Right kidney (tissue), 1 donor: ENCODE data around the gene KCNN1.

Experiments
- DNase-seq: peaks from one replicate; pipeline ENCODE4 v3.0.0-alpha.2; 2016

KCNN1 gene

GRCh38 chr19:17947815-17948513, 18.9 kb upstream of the KCNN1 start:
- DNase-seq = peak; percentile 84

GRCh38 chr19:17948514-17948900, 18.4 kb upstream of the KCNN1 start:
- no peak for DNase-seq

DNA sequence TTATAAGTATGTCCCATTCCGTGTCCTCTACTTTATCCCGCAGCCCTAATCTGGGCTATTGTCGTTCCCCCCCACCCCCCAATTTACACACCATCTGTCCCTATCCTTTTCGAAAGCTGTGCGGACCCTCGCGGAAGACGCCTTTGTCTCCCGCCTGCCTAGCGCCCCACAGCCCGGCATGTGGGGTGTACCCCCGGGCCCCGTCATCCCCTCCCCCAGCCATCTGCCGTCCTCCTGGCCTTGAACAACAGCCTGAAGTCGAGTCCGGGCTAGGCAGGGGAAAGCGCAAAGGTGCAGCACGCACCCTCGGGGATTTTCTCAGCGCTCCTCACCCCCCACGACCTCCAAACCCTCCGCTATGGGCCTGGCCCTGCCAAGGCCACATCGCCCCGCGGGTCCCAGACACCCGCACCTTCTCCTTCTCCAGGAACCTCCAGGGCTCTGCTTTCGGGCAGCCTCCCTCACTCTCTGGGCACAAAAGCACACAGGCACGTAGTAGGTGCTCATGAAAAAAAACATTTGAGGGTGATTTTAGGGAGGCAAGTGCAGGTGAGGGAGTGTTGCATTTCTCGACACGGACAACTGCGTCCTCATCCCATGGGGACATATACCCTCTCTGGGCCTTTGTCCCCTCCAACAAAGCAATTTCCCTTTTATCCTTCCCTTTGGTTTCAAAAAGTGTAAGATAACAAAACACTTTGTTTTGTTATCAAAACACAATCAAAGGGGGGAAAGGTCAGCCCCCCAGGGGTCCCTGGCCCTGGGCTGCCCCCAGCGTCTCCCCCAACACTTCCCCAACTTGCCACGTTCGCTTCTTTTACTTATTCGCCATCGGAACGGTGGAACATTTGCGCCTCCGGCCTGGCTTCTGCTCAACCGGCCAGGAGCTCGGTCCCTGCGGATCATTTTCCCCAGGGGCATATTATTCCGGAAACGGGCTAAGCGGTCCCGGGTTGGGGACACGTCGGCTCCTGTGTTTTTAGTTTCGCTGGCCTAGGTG, 17.7 kb upstream of the KCNN1 start:
- peak; percentile 63 for DNase-seq

DNA sequence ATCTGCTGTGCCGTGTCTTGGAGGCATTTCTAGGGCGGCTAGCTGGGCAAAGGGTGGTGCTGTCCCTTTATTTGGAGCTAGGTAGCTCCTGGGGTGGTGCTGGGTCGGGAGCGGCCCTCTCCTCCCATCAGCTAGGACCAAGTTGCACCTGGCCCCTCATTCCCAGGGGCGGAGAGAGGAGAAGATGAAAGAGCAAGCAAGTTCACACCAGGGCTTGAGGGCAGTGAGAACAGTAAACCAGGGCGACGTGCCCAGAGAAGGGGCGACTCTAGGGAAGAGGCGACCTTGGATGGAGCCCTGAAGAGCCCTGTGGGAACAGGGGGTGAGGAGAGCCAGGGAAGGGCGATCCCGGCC, 17.0 kb upstream of the KCNN1 start:
- DNase-seq = no peak

GRCh38 chr19:17950310-17951156, 16.4 kb upstream of the KCNN1 start:
- DNase-seq = peak; percentile 78

DNA sequence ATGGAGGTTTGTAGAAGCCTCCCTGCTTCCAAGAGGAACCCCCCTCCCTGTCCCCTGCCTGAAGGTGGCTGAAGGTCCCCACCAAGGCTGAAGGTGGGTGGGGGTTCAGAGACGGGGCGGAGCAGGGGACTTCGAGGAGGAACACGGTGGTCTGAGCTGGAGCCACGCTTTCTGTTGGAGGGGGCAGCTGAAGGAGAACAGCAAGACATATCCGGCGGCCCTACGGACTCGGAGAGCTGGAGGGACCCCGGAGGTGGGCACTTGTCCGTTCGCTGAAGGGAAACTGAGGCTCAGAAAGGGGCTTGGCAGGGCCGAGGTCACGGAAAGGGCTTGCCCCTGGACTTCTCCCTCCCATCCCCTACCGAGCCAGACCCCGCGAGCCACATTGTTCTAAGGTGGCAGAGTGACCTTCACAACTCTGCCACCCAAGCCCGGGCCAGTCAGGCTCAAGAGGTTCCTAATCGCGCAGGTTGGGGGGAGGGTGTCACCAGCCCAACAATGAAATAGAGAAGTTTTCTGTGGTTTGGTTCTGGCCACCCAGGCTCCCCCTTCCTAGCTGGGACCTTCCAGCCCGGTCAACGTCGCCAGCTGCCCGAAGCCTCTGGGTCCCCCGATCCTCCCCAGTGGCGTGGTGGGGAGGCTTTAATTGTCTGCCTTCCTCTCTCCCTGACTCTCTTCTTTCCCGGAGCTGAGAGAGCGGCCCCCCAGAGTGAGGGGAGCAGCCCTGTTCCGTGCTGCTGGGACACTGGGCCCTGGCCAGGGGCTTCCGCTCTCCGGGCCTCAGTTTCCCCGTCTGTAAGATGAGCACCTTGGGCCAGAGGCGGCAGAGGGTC, 15.5 kb upstream of the KCNN1 start:
- DNase-seq = peak; percentile 71

GRCh38 chr19:17951990-17952976, 14.6 kb upstream of the KCNN1 start:
- peak; percentile 59 for DNase-seq

- no peak for DNase-seq
Observed at GRCh38 chr19:17953316-17953801, 13.5 kb upstream of the KCNN1 start.

- DNase-seq = no peak
Observed at GRCh38 chr19:17953869-17954268, 13.0 kb upstream of the KCNN1 start.

GRCh38 chr19:17954401-17954800, 12.5 kb upstream of the KCNN1 start:
- DNase-seq = no peak

- no peak for DNase-seq
Observed at GRCh38 chr19:17957149-17957849, 9.6 kb upstream of the KCNN1 start.

- DNase-seq = no peak
Observed at GRCh38 chr19:17957885-17958284, 9.0 kb upstream of the KCNN1 start.

DNA sequence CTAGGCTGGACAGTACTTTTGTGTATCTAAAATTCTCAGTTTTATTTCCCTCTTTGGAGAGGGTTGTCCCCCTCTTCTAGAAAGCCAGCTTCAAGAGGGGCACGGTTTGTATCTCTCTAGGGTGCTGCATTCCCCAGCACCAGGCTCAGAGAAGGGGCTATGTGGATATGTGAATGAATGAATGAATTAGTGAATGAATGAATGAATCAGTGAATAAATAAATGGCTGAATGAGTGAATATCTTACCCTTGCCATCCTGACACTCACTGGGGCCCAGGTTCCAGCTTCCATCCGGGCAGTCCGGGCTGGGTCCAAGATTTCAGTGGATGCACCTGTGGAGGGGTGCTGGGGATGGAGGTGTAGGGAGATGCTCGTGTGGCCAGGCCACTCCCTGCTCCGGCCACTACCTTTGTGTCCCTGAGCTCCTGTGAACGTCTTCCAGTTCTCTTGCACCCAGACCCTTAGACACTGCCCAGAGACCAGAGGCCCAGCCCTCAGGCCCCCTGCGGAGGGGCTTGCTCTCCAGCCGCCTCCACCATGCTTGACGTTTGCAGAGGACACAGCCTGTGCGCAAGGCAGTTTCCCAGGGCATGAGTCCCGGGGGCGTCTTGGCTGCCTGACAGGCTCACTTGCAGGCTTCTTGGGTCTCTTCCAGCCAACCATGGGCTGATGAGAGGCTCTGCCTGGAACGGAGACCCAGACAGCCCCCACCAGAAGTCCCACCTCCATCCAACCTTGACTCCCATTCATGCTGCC, 2.8 kb upstream of the KCNN1 start:
- DNase-seq = no peak

DNA sequence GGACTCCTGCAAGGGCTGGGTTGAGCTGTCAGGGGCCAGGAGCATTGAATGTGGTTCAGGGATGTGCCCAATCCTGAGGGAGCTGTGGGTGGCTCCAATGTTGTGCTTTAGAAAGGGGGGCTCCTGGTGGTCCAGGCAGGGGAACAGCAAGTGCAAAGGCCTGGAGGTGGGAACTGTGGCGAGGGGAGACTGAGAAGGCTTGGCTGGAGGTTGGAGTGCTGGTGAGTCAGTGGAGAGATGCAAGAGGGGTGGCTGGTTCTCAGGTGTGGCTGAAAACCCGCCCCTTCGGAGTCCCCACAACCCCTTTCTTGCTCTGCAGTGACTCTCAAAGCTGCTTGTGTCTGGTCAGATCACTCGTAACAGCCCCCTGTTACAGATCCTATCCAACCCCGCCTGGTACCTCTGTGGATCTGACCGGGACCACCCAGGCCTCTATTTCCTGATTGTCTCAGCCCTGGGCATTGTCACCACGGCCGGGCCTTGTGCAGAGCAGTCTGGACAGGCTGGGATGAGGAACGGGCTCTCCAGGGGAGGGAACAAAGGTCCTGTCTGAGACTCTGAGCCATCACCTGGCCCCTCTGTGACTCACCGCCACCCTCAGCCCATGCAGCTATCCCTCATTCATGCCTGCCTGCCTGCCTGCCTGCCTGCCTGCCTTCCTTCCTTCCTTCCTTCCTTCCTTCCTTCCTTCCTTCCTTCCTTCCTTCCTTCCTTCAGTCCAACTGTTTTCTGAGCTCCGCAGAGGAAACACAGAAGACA, 1.4 kb upstream of the KCNN1 start:
- DNase-seq = no peak

GRCh38 chr19:17966129-17966483, 801 bp upstream of the KCNN1 start:
- no peak for DNase-seq

- no peak for DNase-seq
Observed at GRCh38 chr19:17967257-17968051, 547 bp downstream of the KCNN1 start.

- DNase-seq = no peak
Observed at GRCh38 chr19:17968362-17968761, 1.5 kb downstream of the KCNN1 start.
